K562 (cell line): ENCODE measurements around the gene SLC49A3. TPM values are rescaled to one million over a fixed set of nuclear protein-coding genes. Genes with fewer than 3 reads are reported as not detected.
"Not testable (repeated sequence)": the region's sequence is repeated elsewhere in the genome, so short reads cannot be mapped to it uniquely, and the experiment has no call there.

Experiments used
- ATAC-seq: fragments of 200-7000 bp; cut with Tn5 transposase; 3 replicates; pipeline ENCODE4 v1.9.1; 2020; ENCODE audit warnings: moderate library complexity
- BruUV-seq: library from RNA; stranded (reverse); fragments of 400-500 nt; replicated peaks from 2 replicates; lab custom pipeline; 2021; lab: Mats Ljungman, UMichigan
- CTCF ChIA-PET: fragments of 300-600 bp; formaldehyde crosslinking; extraction: SDS; loops from one replicate; lab custom pipeline; 2021; ENCODE audit warnings: low intra/inter-chr PET ratio; lab: Yijun Ruan, JAX
- POLR2A ChIA-PET: fragments of 300-600, 350-650 bp; sonication (Branson Sonifier 250); formaldehyde crosslinking; extraction: SDS; loops from one replicate; lab custom pipeline; 2021; ENCODE audit warnings: antibody characterized with exemption, inconsistent platforms; lab: Yijun Ruan, JAX
- DNase-seq, 4 experiments: peaks; one replicate each; pipeline versions ENCODE4 v3.0.0 to v3.0.0-alpha.2; 2011 to 2018; ENCODE audit warnings: low spot score in 3 of 4, mixed read lengths in 3 of 4; ENCODE audit errors: extremely low read depth in 1 of 4
- FAIRE-seq: peaks from 2 replicates; lab custom pipeline; 2011; peaks lifted over from hg19 to GRCh38; lab: Jason Lieb, UNC
- H2AFZ ChIP-seq: 2 replicates; pipeline ENCODE4 v1.6.0; 2011; ENCODE audit warnings: low read depth, low read length, control low read depth, inconsistent platforms
- H3K27ac ChIP-seq: fragments of 200-600 bp; 3 replicates; pipeline ENCODE4 v1.8.0; 2011; ENCODE audit warnings: low read depth, mild to moderate bottlenecking, control low read depth, inconsistent platforms, low read length, moderate library complexity, mixed read lengths; ENCODE audit errors: extremely low read depth
- H3K27me3 ChIP-seq, 2 experiments: fragments of 300-600 bp in 1 of 2; 2 replicates in 1 of 2; 3 replicates in 1 of 2; pipeline versions ENCODE4 v1.6.0 to v1.8.0; 2011; ENCODE audit warnings: inconsistent platforms in 2 of 2, low read length in 2 of 2, mild to moderate bottlenecking in 1 of 2, mixed read lengths in 1 of 2, moderate library complexity in 1 of 2; ENCODE audit not compliant: control insufficient read depth in 2 of 2, insufficient read depth in 2 of 2
- H3K36me3 ChIP-seq: fragments of 300-600 bp; 3 replicates; pipeline ENCODE4 v1.8.0; 2011; ENCODE audit warnings: mild to moderate bottlenecking, low read length, inconsistent platforms; ENCODE audit not compliant: control insufficient read depth, insufficient read depth
- H3K4me1 ChIP-seq, 2 experiments: fragments of 200-600 bp in 1 of 2; replicated peaks in 1 of 2; 2 replicates in 1 of 2; 3 replicates in 1 of 2; pipeline versions ENCODE4 v1.5.1 to v1.8.0; 2011; ENCODE audit warnings: inconsistent platforms in 2 of 2, low read length in 2 of 2, mild to moderate bottlenecking in 1 of 2, mixed read lengths in 1 of 2, moderate library complexity in 1 of 2; ENCODE audit not compliant: control insufficient read depth in 2 of 2, insufficient read depth in 2 of 2
- H3K4me2 ChIP-seq: 2 replicates; pipeline ENCODE4 v1.6.1; 2011; ENCODE audit warnings: low read length, control low read depth, inconsistent platforms, mixed read lengths; ENCODE audit not compliant: insufficient read depth
- H3K4me3 ChIP-seq: fragments of 200-600 bp; sonication (generic), shearing (Covaris generic); 2 replicates; pipeline ENCODE4 v1.5.1; 2016; ENCODE audit warnings: control low read depth, inconsistent platforms
- H3K79me2 ChIP-seq: fragments of 200-600 bp; 3 replicates; pipeline ENCODE4 v1.8.0; 2011; ENCODE audit warnings: low read length, inconsistent platforms; ENCODE audit not compliant: control insufficient read depth, insufficient read depth
- H3K9ac ChIP-seq, 2 experiments: 2 replicates each; pipeline versions ENCODE4 v1.6.0 to v1.6.1; 2011; ENCODE audit warnings: low read depth in 2 of 2, low read length in 2 of 2, control low read depth in 1 of 2, inconsistent platforms in 1 of 2, mild to moderate bottlenecking in 1 of 2, mixed read lengths in 1 of 2; ENCODE audit not compliant: insufficient read depth in 1 of 2
- H3K9me1 ChIP-seq: one replicate; pipeline ENCODE4 v1.6.0; 2011; ENCODE audit warnings: inconsistent platforms, mild to moderate bottlenecking, low read length, moderate library complexity; ENCODE audit not compliant: control insufficient read depth, insufficient read depth
- H3K9me3 ChIP-seq: replicated peaks from 2 replicates; pipeline ENCODE4 v1.5.1; 2011; ENCODE audit warnings: low read depth, low read length, inconsistent platforms; ENCODE audit not compliant: control insufficient read depth, insufficient read depth
- H4K20me1 ChIP-seq: replicated peaks from 2 replicates; pipeline ENCODE4 v1.6.1; 2011; ENCODE audit warnings: low read length, inconsistent platforms, mixed read lengths; ENCODE audit not compliant: control insufficient read depth, insufficient read depth
- ARID3B ChIP-seq: fragments of 250-450 bp; sonication (Bioruptor Pico); IDR thresholded peaks from 2 replicates; pipeline ENCODE4 v1.4.0; 2020; ENCODE audit warnings: borderline replicate concordance
- BACH1 ChIP-seq: fragments of 200-800 bp; sonication (Bioruptor generic); IDR thresholded peaks from 2 replicates; pipeline ENCODE4 v1.6.1; 2016; ENCODE audit warnings: missing genetic modification characterization, missing compliant biosample characterization
- CHCHD3 ChIP-seq: fragments of 250-450 bp; sonication (Bioruptor Pico); IDR thresholded peaks from 2 replicates; pipeline ENCODE4 v2.1.2; 2022; ENCODE audit warnings: mild to moderate bottlenecking
- POLR2G ChIP-seq: fragments of 200-400 bp; formaldehyde crosslinking; IDR thresholded peaks from 2 replicates; pipeline ENCODE4 v1.6.1; 2017; ENCODE audit warnings: low read depth, mild to moderate bottlenecking, antibody characterized with exemption, low read length, moderate library complexity
- PPARD ChIP-seq: fragments of 250-450 bp; sonication (Bioruptor Pico); IDR thresholded peaks from 2 replicates; pipeline ENCODE4 v1.8.0; 2022; ENCODE audit warnings: inconsistent platforms, mild to moderate bottlenecking, moderate library complexity
- PRPF4 ChIP-seq: fragments of 200-400 bp; formaldehyde crosslinking; IDR thresholded peaks from one replicate; pipeline ENCODE4 v1.6.1; 2017; ENCODE audit warnings: low read length, low read depth, mild to moderate bottlenecking; ENCODE audit not compliant: insufficient read depth, poor library complexity, severe bottlenecking
- RBBP5 ChIP-seq: fragments of 200-600 bp; sonication (generic); IDR thresholded peaks from 2 replicates; pipeline ENCODE4 v1.6.1; 2012; ENCODE audit warnings: borderline replicate concordance, mild to moderate bottlenecking, low read length, control low read depth, inconsistent platforms; ENCODE audit not compliant: insufficient read depth, poor library complexity, severe bottlenecking
- RBM39 ChIP-seq: fragments of 200-400 bp; formaldehyde crosslinking; optimal IDR thresholded peaks from 2 replicates; pipeline ENCODE3; 2018; ENCODE audit warnings: low read depth, low read length
- SREBF1 ChIP-seq: fragments of 150-350 bp; IDR thresholded peaks from 2 replicates; pipeline ENCODE4 v1.6.1; 2014; ENCODE audit warnings: antibody characterized with exemption, low read depth, low read length, borderline replicate concordance
- TAF1 ChIP-seq: IDR thresholded peaks from 2 replicates; pipeline ENCODE4 v1.6.1; 2011; ENCODE audit warnings: mild to moderate bottlenecking, low read length, moderate library complexity; ENCODE audit not compliant: insufficient read depth, control insufficient read depth, severe bottlenecking; ENCODE audit errors: extremely low read depth
- ZKSCAN3 ChIP-seq: fragments of 250-450 bp; sonication (Bioruptor Pico); IDR thresholded peaks from 2 replicates; pipeline ENCODE4 v1.4.0; 2020
- ZNF24 ChIP-seq: fragments of 450-650 bp; IDR thresholded peaks from 2 replicates; pipeline ENCODE4 v1.6.1; 2016
- WGBS: fragments of 100-300 bp; shearing (Covaris generic); methylation state at CpG from one replicate; pipeline ENCODE4 v1.1.6; 2016; ENCODE audit warnings: low coverage, mixed read lengths; ENCODE audit not compliant: insufficient coverage; ENCODE audit errors: missing lambda C conversion rate; 5-methylcytosine and 5-hydroxymethylcytosine counted together
- in situ Hi-C: fragments of 300-500 bp; cut with MboI; formaldehyde crosslinking; loops from 4 replicates; pipeline ENCODE4 v1.15.0; 2018; ENCODE audit warnings: inconsistent platforms, mixed read lengths
- intact Hi-C: fragments of 100-400 bp; cut with micrococcal nuclease; formaldehyde crosslinking; loops from 2 replicates; pipeline ENCODE4 v1.14.2; 2022
- polyA plus RNA-seq, 8 experiments: library from polyadenylated mRNA; depleted of rRNA in 4 of 8; stranded (reverse) in 5 of 8; unstranded in 3 of 8; fragments of >200 nt; fragmentation: Nextera tagmentation in 2 of 8; fragmentation: Illumina TruSeq in 1 of 8; extraction: Ambion mirVana in 2 of 8; extraction: Trizol in 1 of 8; gene quantifications; 2 replicates each; pipeline versions ENCODE4 v1.2.1 to v1.2.3, GENCODE V29; 2011 to 2014; ENCODE audit warnings: inconsistent platforms in 1 of 8, missing spikeins in 1 of 8
- total RNA-seq, 7 experiments: library from RNA; depleted of rRNA in 6 of 7; stranded (reverse); fragments of >200 nt in 6 of 7; fragmentation: Illumina TruSeq in 2 of 7; extraction: Trizol in 2 of 7; gene quantifications; 2 replicates each; pipeline versions ENCODE4 v1.2.1 to v1.2.3, GENCODE V29; 2011 to 2021; ENCODE audit warnings: low replicate concordance in 1 of 7

The SLC49A3 gene
- total and polyA plus RNA-seq, 9 of the 15 experiments (the other 6 are each of a cell fraction or from before 2014, with no cell fraction given) = 0.24 to 0.41 TPM; not detected in 7

- 100% methylated on average over 5 of the region's 34 CpGs for WGBS
- POLR2A ChIA-PET, H3K9ac ChIP-seq, ATAC-seq, H3K9me3 ChIP-seq, CTCF ChIA-PET, H3K4me3 ChIP-seq, H2AFZ ChIP-seq, H3K4me2 ChIP-seq, in situ Hi-C loops, H4K20me1 ChIP-seq, H3K79me2 ChIP-seq, DNase-seq, H3K9me1 ChIP-seq, H3K27ac ChIP-seq, BruUV-seq, FAIRE-seq, H3K27me3 ChIP-seq: not testable (repeated sequence)
- peak; percentile 44; the same call in 1 of the 2 replicates for TF ChIP-seq POLR2G
- Histone ChIP-seq H3K36me3 (peaks cover 72% of the 10 kb centered on the region; the same call in 2 of the 3 replicates), H3K4me1 (peaks cover 0 to 21% of the 10 kb centered on the region in 2 experiments; a peak in 2 of 5 replicates)
- intact Hi-C loops = loop anchor here (10.0 kb wide), 1 partner anchor 52 kb away; the partner anchor contains the start of gene SLC49A3
Measured at GRCh38 chr4:736561-736960, 47.6 kb upstream of the SLC49A3 start.

- CTCF ChIA-PET = no interaction called here
Measured at GRCh38 chr4:735583-735982, 46.6 kb upstream of the SLC49A3 start.

More at GRCh38 chr4:735583-735982, 46.6 kb upstream of the SLC49A3 start:
- TF ChIP-seq RBM39 (no peak), TAF1 (no peak), RBBP5 (no peak), SREBF1 (no peak), ZNF24 (no peak), ZKSCAN3 (no peak), BACH1 (tag) (no peak), CHCHD3 (CRISPR knock-in tag) (no peak), ARID3B (CRISPR knock-in tag) (no peak), PRPF4 (no peak), PPARD (CRISPR knock-in tag) (no peak)
- FAIRE-seq = no peak
- Histone ChIP-seq H3K9me1 (no peaks in the 10 kb centered on the region), H3K9me3 (peaks cover 4% of the 10 kb centered on the region), H3K27me3 (no peaks in the 10 kb centered on the region), H3K27ac (no peak overlapping the region), H4K20me1 (no peaks in the 10 kb centered on the region), H3K4me1 (peaks cover 0 to 29% of the 10 kb centered on the region in 2 experiments; a peak in 2 of 5 replicates), H3K4me2 (no peak overlapping the region), H3K4me3 (no peak overlapping the region), H3K79me2 (no peaks in the 10 kb centered on the region), H3K36me3 (peaks cover 73% of the 10 kb centered on the region; the same call in 2 of the 3 replicates), H2AFZ (no peak overlapping the region), H3K9ac (0 out of 4 replicates have a peak overlapping the region, but pooled peaks of 1 of the 2 experiments have one; percentile 20)
- DNase-seq = no peak
- POLR2A ChIA-PET = no interaction called here
- intact Hi-C loops (loop anchor here (10.0 kb wide), 1 partner anchor 51 kb away; the partner anchor contains the start of gene SLC49A3), in situ Hi-C loops (no loop called here)
- 93% methylated on average over 7 of the region's 8 CpGs for WGBS
- no peak for ATAC-seq
- BruUV-seq = no TSS peak
